ENCODE measurements around the gene DLL4.

- no peak for TF ChIP-seq CTCF (conservative IDR thresholded peaks at IDR 0.05; ENCODE audit: low read length)
- no peak for TF ChIP-seq EZH2phosphoT487 (IDR thresholded peaks at IDR 0.05; ENCODE audit: borderline replicate concordance, low read depth, low read length)
These were observed 30.4 kb downstream of the DLL4 start for GRCh38 chr15:40959331-40960141.
